SK-N-MC (cell line): Measurements from ENCODE around the gene ACOXL.

Source experiments
- DNase-seq: peaks from one replicate; pipeline ENCODE4 v3.0.0-alpha.2; 2011; ENCODE audit warnings: low read depth, low spot score
- H3K27ac ChIP-seq: fragments of 200-600 bp; sonication (generic); 2 replicates; pipeline ENCODE4 v1.5.1; 2016; ENCODE audit warnings: mixed run types
- H3K36me3 ChIP-seq: fragments of 200-600 bp; sonication (generic); 2 replicates; pipeline ENCODE4 v1.6.1; 2017; ENCODE audit warnings: antibody characterized with exemption, low read length, mixed read lengths; ENCODE audit not compliant: insufficient read depth
- H3K4me3 ChIP-seq: fragments of 200-600 bp; sonication (generic); 2 replicates; pipeline ENCODE4 v1.5.1; 2016
- H3K9ac ChIP-seq: fragments of 200-600 bp; sonication (generic); 2 replicates; pipeline ENCODE4 v1.8.0; 2017; ENCODE audit warnings: mixed run types, mixed read lengths; ENCODE audit not compliant: insufficient read length
- H3K9me3 ChIP-seq: fragments of 200-600 bp; sonication (generic); 2 replicates; pipeline ENCODE4 v1.6.1; 2017; ENCODE audit warnings: low read depth, mild to moderate bottlenecking, antibody characterized with exemption, low read length, moderate library complexity, mixed read lengths
- EZH2 ChIP-seq: fragments of 200-600 bp; sonication (generic); IDR thresholded peaks from one replicate; pipeline ENCODE4 v1.6.1; 2017; ENCODE audit warnings: antibody characterized with exemption
- FOXP2 ChIP-seq: optimal IDR thresholded peaks from 2 replicates; pipeline ENCODE3; 2011; ENCODE audit warnings: mild to moderate bottlenecking, moderate library complexity; ENCODE audit not compliant: insufficient read depth; ENCODE audit errors: extremely low read length, control extremely low read depth
- POLR2AphosphoS5 ChIP-seq: IDR thresholded peaks from 2 replicates; pipeline ENCODE4 v1.6.1; 2012; ENCODE audit warnings: mild to moderate bottlenecking, low read depth, low read length, borderline replicate concordance

Gene ACOXL

DNA sequence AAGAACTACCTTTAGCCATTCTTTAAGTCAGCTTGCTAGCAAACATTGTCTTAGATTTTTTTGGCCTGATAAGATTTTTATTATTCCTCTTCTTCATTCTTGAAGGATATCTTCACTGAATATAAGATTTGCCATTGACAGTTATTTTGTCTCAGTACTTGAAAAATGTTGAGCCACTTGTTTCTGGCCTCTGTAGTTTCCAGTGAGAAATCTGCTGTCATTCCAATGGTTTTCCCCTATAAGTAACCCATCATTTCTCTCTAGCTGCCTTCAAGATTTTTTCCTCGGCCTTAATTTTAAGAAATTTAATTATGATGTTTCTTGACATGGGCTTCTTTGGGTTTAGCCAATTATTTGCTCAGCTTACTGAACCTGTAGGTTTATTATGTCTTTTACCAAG is 32.6 kb downstream of the ACOXL start:
- no peak for DNase-seq
- TF ChIP-seq EZH2 (no peak), POLR2AphosphoS5 (no peak), FOXP2 (no peak)
- Histone ChIP-seq H3K4me3 (no peak overlapping the region), H3K9me3 (no peaks in the 10 kb centered on the region), H3K27ac (no peak overlapping the region), H3K36me3 (no peaks in the 10 kb centered on the region), H3K9ac (no peak overlapping the region)

DNA sequence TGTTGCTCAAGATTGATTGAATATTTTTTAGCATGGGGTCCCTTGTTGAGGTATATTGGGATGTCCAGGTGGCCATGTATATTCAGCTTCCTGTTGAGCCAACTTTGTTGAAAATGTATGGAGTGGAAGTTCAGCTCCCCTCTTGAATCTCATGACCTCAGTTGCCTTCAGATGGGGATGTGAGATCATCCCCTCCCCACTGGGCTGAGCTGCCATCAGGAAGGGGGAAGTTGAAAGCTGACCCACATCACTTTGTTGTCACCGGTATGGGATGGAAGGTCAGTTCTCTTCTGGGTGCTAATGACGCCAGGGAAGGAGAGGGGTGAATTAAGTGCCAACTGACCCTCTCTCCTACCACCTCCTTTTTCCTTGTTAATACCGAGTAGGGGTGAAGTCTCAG is 33.9 kb downstream of the ACOXL start:
- no peak for DNase-seq
- TF ChIP-seq FOXP2: no peak
- no peak for TF ChIP-seq EZH2
- no peak for TF ChIP-seq POLR2AphosphoS5
- no peaks in the 10 kb centered on the region for H3K36me3 ChIP-seq
- no peak overlapping the region for H3K9ac ChIP-seq
- H3K27ac ChIP-seq: no peak overlapping the region
- no peak overlapping the region for H3K4me3 ChIP-seq
- no peaks in the 10 kb centered on the region for H3K9me3 ChIP-seq

DNA sequence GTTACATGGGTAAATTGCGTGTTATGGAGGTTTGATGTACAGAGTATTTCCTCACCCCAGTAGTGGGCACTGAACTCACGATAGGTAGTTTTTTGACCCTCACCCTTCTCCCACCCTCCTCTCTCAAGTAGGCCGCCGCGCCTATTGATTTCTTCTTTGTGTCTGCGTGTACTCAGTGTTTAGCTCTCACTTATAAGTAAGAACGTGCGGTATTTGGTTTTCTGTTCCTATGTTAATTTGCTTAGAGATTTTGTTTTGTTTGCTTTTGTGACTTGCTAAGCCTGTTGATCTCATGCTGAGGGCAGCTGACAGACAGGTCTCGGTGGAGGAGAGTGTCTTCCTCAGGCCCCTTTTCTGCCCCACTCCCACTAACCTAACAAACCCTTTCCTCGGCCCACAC is 36.2 kb downstream of the ACOXL start:
- DNase-seq: no peak
- no peak overlapping the region for H3K9ac ChIP-seq
- no peak overlapping the region for H3K4me3 ChIP-seq
- no peak for TF ChIP-seq EZH2
- no peak for TF ChIP-seq POLR2AphosphoS5
- no peak for TF ChIP-seq FOXP2
- H3K27ac ChIP-seq: no peak overlapping the region
- H3K36me3 ChIP-seq: no peaks in the 10 kb centered on the region
- no peaks in the 10 kb centered on the region for H3K9me3 ChIP-seq

DNA sequence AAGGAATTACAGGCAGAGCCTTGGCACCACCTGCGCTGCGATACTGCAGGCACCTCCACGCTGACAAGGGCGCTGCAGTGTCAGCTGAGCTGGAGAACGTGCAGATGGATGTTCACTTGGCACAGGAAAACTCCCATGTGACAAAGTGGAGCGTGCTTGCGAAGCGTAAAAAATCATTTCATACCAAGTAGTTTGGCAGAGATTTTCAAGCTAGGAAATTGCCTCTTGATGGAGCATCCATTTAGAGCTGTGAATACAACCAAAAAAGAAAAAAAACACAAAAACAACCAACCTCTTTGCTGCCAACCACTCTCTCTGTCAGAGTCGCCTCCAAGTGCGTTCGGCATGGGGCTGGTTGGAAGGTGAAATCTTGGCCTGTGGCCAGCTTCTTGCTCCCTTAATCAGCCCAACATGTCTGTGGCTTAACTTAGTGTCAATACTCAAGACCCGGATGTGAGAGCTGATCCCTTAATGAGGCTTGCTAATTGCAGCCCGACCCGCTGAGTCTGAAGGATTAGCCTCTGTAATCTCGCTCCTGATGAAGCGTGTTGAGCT is 38.1 kb downstream of the ACOXL start:
- no peak overlapping the region for H3K27ac ChIP-seq
- H3K9me3 ChIP-seq: no peaks in the 10 kb centered on the region
- H3K36me3 ChIP-seq: no peaks in the 10 kb centered on the region
- no peak for TF ChIP-seq FOXP2
- no peak overlapping the region for H3K9ac ChIP-seq
- no peak overlapping the region for H3K4me3 ChIP-seq
- DNase-seq: no peak

DNA sequence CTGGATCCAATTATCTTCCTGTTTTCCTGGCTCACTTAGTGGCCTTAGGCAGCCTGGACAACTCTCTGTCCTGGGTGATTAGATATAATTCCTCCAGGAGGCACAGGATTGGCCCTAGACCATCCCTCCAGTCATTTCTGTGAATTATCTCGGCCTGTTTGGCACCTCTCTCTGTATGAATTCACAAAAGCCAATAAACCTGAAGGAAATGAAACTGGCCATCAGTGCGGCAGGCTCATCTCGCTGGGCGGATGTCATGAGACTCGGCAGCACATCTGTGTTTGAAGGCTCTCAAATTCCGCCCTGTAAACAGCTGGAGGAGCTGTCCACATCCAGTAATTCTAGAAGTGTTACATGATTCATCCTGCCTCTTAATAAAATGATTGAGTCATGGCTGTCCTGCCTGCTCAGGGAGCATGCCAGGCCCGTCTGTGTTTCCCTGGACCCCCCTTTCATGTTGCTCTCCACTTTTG is 38.6 kb downstream of the ACOXL start:
- Histone ChIP-seq H3K9ac (no peak overlapping the region), H3K27ac (no peak overlapping the region), H3K4me3 (no peak overlapping the region), H3K36me3 (no peaks in the 10 kb centered on the region), H3K9me3 (no peaks in the 10 kb centered on the region)
- TF ChIP-seq EZH2 (no peak), POLR2AphosphoS5 (no peak), FOXP2 (no peak)
- no peak for DNase-seq

DNA sequence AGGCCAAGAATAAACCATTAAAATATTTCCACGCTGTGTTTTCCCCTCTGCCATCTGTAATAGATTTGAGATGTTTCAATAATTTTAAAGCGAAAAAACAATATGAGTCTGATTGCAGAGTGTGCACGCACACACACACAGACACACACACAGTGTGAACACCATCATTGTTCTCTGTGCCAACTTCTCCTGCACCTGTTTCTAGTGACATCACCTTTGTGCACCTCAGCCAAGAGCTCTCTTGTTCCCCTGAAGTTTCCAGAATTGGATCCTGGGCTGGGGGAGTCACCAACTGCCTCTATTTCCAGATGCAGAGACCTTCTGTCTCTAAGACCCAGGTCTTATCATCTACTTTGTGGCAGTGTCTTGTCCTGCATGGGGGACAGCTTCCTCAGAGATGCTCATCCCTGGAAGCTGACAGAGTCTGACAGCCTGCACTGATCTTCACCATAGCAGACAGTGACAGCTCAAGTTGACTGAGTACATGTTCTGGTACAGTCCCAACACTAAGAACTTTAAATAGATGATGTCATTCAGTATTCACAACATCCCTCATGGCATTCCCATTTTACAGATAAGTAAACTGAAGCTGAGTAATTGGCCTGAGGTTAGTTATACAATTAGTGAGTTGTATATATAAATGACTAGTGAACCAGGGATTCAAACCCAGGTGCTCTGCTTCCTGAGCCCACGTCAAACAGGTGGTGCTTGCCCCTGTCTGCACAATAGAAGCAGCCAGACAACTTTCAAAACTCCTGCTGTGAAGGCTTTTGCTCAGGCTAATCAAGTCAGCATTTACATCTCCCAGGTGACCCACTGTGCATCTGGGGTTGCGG is 39.4 kb downstream of the ACOXL start:
- TF ChIP-seq EZH2 (no peak), FOXP2 (no peak), POLR2AphosphoS5 (no peak)
- no peaks in the 10 kb centered on the region for H3K9me3 ChIP-seq
- no peak overlapping the region for H3K9ac ChIP-seq
- H3K27ac ChIP-seq: no peak overlapping the region
- no peaks in the 10 kb centered on the region for H3K36me3 ChIP-seq
- H3K4me3 ChIP-seq: no peak overlapping the region
- no peak for DNase-seq

DNA sequence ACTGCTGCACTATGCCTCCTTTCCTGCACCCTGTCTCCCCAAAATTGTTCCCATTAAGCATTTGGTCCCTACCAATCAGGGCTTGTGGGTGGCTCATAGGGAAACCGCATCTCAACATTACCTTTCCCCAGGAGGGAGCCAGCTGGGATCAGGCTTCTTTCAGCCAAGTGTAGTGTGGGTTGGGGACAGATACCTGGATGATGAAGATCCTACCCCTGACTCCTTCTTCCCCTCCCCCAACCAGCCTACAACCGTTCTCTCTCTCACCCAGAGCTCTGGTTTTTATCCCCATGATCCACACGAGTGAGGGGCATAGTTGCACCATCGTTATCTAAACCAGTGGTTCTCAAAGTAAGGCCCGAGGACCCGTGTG is 40.0 kb downstream of the ACOXL start:
- Histone ChIP-seq H3K9ac (no peak overlapping the region), H3K27ac (no peak overlapping the region), H3K36me3 (no peaks in the 10 kb centered on the region), H3K9me3 (no peaks in the 10 kb centered on the region), H3K4me3 (no peak overlapping the region)
- TF ChIP-seq EZH2 (no peak), POLR2AphosphoS5 (no peak), FOXP2 (no peak)
- DNase-seq: no peak

DNA sequence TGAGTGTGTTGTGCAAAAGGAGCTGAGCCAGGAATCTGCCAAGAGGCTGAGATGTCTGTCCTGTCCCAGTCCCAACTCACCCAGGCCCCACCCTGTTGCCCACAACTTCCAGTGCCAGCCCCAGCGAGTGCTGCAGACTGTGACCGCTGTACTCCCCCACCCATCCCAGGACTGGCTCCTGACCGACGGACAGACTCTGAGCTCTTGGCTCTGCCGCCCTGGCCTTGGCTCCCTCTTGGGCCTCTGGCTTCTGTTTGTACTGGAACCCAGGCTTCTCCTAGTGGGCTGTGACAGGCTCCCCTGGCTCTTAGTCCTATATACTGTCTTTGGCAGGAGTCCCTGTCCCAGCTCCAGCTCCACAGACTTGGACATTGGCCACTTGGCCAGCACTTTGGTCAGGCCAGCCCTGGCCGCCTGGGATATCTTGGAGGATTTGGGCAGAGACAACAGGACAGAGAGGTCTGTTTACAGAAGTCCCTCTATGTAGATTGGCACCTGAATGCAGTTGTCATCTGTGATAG is 41.1 kb downstream of the ACOXL start:
- no peak overlapping the region for H3K9ac ChIP-seq
- H3K27ac ChIP-seq: no peak overlapping the region
- TF ChIP-seq FOXP2 (no peak), POLR2AphosphoS5 (no peak), EZH2 (no peak)
- H3K36me3 ChIP-seq: no peaks in the 10 kb centered on the region
- H3K4me3 ChIP-seq: no peak overlapping the region
- no peaks in the 10 kb centered on the region for H3K9me3 ChIP-seq
- DNase-seq: no peak
